ENCODE data around the gene TRAFD1. TPM values are rescaled to one million over a fixed set of nuclear protein-coding genes. Genes with fewer than 3 reads are reported as not detected.

Gene TRAFD1
- total and polyA plus RNA-seq, 2 experiments from 2014 or later = 17.4 to 30.4 TPM

GRCh38 chr12:112126000-112126438, 659 bp downstream of the TRAFD1 start (continued):
- TF ChIP-seq ZNF462 (CRISPR knock-in tag; IDR thresholded peaks at IDR 0.05) (no peak), EZH2 (IDR thresholded peaks at IDR 0.05; ENCODE audit: low read depth, unreplicated experiment) (no peak), CREB1 (CRISPR knock-in tag; IDR thresholded peaks at IDR 0.05; ENCODE audit: low read depth) (no peak), JUNB (IDR thresholded peaks at IDR 0.05; ENCODE audit: unreplicated experiment) (no peak), ZNF114 (CRISPR knock-in tag; IDR thresholded peaks at IDR 0.05) (no peak)

GRCh38 chr12:112126911-112127310, 1.6 kb downstream of the TRAFD1 start:
- no peak overlapping the region for H2AFZ ChIP-seq
- H3K4me3 ChIP-seq = peak overlapping the region; percentile 85; the same call in 1 of the 2 replicates
- ATAC-seq = no peak
- TF ChIP-seq, protein P1, sequence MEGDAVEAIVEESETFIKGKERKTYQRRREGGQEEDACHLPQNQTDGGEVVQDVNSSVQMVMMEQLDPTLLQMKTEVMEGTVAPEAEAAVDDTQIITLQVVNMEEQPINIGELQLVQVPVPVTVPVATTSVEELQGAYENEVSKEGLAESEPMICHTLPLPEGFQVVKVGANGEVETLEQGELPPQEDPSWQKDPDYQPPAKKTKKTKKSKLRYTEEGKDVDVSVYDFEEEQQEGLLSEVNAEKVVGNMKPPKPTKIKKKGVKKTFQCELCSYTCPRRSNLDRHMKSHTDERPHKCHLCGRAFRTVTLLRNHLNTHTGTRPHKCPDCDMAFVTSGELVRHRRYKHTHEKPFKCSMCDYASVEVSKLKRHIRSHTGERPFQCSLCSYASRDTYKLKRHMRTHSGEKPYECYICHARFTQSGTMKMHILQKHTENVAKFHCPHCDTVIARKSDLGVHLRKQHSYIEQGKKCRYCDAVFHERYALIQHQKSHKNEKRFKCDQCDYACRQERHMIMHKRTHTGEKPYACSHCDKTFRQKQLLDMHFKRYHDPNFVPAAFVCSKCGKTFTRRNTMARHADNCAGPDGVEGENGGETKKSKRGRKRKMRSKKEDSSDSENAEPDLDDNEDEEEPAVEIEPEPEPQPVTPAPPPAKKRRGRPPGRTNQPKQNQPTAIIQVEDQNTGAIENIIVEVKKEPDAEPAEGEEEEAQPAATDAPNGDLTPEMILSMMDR (conservative IDR thresholded peaks at IDR 0.05; ENCODE audit: low read depth in 2 of 2) = no peak
- TF ChIP-seq EZH2 (IDR thresholded peaks at IDR 0.05; ENCODE audit: low read depth, unreplicated experiment) (no peak), POLR2AphosphoS5 (IDR thresholded peaks at IDR 0.05; ENCODE audit: low read depth) (no peak), STAT1 (IDR thresholded peaks at IDR 0.05; ENCODE audit: unreplicated experiment) (no peak)
- TF ChIP-seq, protein P2, sequence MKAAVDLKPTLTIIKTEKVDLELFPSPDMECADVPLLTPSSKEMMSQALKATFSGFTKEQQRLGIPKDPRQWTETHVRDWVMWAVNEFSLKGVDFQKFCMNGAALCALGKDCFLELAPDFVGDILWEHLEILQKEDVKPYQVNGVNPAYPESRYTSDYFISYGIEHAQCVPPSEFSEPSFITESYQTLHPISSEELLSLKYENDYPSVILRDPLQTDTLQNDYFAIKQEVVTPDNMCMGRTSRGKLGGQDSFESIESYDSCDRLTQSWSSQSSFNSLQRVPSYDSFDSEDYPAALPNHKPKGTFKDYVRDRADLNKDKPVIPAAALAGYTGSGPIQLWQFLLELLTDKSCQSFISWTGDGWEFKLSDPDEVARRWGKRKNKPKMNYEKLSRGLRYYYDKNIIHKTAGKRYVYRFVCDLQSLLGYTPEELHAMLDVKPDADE (IDR thresholded peaks at IDR 0.05) = no peak
- no peaks in the 10 kb centered on the region; the same call in 2 of the 3 replicates for H3K36me3 Mint-ChIP-seq (ENCODE audit: low read depth)
- no peak overlapping the region for H3K27ac Mint-ChIP-seq
- H3K27me3 ChIP-seq (ENCODE audit: insufficient read depth) = no peaks in the 10 kb centered on the region
- H3K4me2 ChIP-seq = no peak overlapping the region; the same call in 1 of the 2 replicates
- H3K27me3 Mint-ChIP-seq (ENCODE audit: insufficient read depth, low read depth, poor library complexity) = peaks cover 10% of the 10 kb centered on the region
- H3F3A ChIP-seq (replicated peaks; ENCODE audit: low read depth) = 0 out of 2 replicates have a peak, but pooled peaks cover under 1% of the 10 kb centered on the region
- peaks cover 14% of the 10 kb centered on the region for H3K79me2 ChIP-seq (replicated peaks; ENCODE audit: insufficient read depth)
- H3K27ac ChIP-seq (ENCODE audit: low read depth) = no peak overlapping the region
- no peaks in the 10 kb centered on the region for H3K36me3 ChIP-seq (ENCODE audit: insufficient read depth)
- H3K4me1 Mint-ChIP-seq = peaks cover 20% of the 10 kb centered on the region
- DNase-seq (ENCODE audit: low spot score) = no peak
- H3K9me3 Mint-ChIP-seq = no peaks in the 10 kb centered on the region
- H4K20me1 ChIP-seq (replicated peaks; ENCODE audit: insufficient read depth) = peaks cover 4% of the 10 kb centered on the region; the same call in 1 of the 2 replicates
- peak overlapping the region; percentile 87 for H3K4me3 Mint-ChIP-seq
- H3K9me2 ChIP-seq (ENCODE audit: insufficient read depth) = no peaks in the 10 kb centered on the region
- peaks cover 22% of the 10 kb centered on the region for H3K4me1 ChIP-seq (ENCODE audit: insufficient read depth)
